Esophagus squamous epithelium (tissue), 5 donors: ENCODE measurements around the gene CNPPD1. TPM values are rescaled to one million over a fixed set of nuclear protein-coding genes. Genes with fewer than 3 reads are reported as not detected.

Experiments used
- DNase-seq: peaks from one replicate; lab custom pipeline; 2025; lab: John Stamatoyannopoulos, UW
- H3K27ac ChIP-seq, 4 donors: fragments of 200-600 bp; sonication (generic); one replicate each; pipeline ENCODE4 v1.5.1; 2016 to 2019; ENCODE audit warnings: mild to moderate bottlenecking in 1 of 4
- H3K27me3 ChIP-seq, 4 donors: fragments of 200-600 bp; sonication (generic); 1 replicate in 3 of 4; 2 replicates in 1 of 4; pipeline versions ENCODE4 v1.5.1 to v1.6.0; 2017 to 2021; ENCODE audit warnings: antibody characterized with exemption in 1 of 4
- H3K36me3 ChIP-seq, 3 donors: fragments of 200-600 bp; sonication (generic); one replicate each; pipeline ENCODE4 v1.5.1; 2016 to 2019
- H3K4me1 ChIP-seq, 3 donors: fragments of 200-600 bp; sonication (generic); one replicate each; pipeline ENCODE4 v1.5.1; 2017 to 2019
- H3K4me3 ChIP-seq, 4 donors: fragments of 200-600 bp; sonication (generic); 1 replicate in 3 of 4; 2 replicates in 1 of 4; pipeline ENCODE4 v1.5.1; 2016 to 2019; ENCODE audit warnings: mild to moderate bottlenecking in 2 of 4, moderate library complexity in 1 of 4
- H3K9me3 ChIP-seq, 3 donors: fragments of 200-600 bp; sonication (generic); one replicate each; pipeline ENCODE4 v1.5.1; 2016 to 2019
- POLR2A ChIP-seq, 4 donors: fragments of 450-650 bp; IDR thresholded peaks; one replicate each; pipeline ENCODE4 v1.6.1; 2017; ENCODE audit warnings: antibody characterized with exemption in 4 of 4, mild to moderate bottlenecking in 4 of 4, moderate library complexity in 3 of 4
- WGBS, 2 donors: methylation state at CpG; one replicate each; pipeline ENCODE4 v1.1.5; 2018; 5-methylcytosine and 5-hydroxymethylcytosine counted together
- intact Hi-C: fragments of 100-400 bp; cut with DNase I; formaldehyde crosslinking; loops from one replicate; pipeline ENCODE4 v1.15.0; 2022
- total RNA-seq, 4 donors: library from RNA; depleted of rRNA; stranded (reverse); fragments of >200 nt; gene quantifications; one replicate each; pipeline ENCODE4 v1.1.0, GENCODE V29; 2016
- TF ChIP-seq, protein P1 (sequence below), 6 experiments: fragments of 450-650 bp in 4 of 6; fragments of 200-600 bp in 2 of 6; sonication (generic) in 2 of 6; IDR thresholded peaks; one replicate each; pipeline ENCODE4 v1.5.1; 2016 to 2019; ENCODE audit warnings: antibody characterized with exemption in 6 of 6, mild to moderate bottlenecking in 4 of 6, moderate library complexity in 4 of 6
- donor health status: DM: yes; HTN: yes; CAD: no.

The CNPPD1 gene
- total RNA-seq, 4 donors from 2014 or later: 35.3 to 49.8 (median 42.0) TPM

DNA sequence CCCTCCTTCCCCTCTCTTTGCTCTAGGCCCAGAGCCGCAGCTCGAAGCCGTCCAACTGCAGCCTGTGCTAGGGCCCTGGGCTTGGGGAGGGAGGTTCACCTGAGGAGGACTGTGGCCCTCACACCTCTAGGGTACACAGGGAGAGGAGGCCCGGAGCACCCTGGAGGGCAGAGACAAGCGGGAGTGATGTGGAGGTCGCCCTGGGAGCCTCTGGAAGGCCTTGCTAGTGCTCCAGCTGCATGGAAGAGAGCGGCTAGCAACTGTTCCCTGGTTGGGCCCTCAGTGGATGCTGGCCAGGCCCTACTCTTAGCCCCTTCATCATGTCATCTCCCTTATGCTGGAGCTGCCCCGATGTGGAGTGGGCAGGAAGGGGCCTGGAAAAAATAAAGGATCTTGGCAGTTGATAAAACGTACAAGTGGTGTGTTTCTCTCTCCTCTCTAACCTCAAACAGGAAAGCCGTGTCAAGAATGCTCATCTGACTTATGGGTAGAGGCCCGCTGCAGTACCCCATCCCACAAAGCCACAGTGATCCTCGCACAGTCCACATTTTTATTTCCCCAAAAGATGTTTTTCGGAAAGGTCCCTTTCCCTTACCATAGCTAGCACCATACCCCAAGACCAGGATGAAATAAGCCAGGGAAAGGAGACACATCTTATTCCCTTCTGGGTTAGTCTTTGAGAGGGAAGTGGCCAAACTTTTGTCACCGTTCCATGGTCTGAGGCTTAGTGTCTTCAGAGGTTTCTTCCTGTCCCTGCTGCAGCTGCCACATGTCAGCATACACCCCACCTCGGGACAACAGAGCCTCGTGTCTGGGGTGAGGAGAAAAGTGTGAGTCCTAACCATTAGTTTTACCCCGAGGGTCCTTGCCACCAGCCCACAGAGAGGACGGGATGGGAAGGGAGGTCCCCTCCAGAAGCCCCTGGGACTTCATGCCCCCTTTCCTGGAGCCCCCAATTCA is 32.8 kb upstream of the CNPPD1 start:
- TF ChIP-seq POLR2A (IDR thresholded peaks at IDR 0.05): no peak
- TF ChIP-seq, protein P1, sequence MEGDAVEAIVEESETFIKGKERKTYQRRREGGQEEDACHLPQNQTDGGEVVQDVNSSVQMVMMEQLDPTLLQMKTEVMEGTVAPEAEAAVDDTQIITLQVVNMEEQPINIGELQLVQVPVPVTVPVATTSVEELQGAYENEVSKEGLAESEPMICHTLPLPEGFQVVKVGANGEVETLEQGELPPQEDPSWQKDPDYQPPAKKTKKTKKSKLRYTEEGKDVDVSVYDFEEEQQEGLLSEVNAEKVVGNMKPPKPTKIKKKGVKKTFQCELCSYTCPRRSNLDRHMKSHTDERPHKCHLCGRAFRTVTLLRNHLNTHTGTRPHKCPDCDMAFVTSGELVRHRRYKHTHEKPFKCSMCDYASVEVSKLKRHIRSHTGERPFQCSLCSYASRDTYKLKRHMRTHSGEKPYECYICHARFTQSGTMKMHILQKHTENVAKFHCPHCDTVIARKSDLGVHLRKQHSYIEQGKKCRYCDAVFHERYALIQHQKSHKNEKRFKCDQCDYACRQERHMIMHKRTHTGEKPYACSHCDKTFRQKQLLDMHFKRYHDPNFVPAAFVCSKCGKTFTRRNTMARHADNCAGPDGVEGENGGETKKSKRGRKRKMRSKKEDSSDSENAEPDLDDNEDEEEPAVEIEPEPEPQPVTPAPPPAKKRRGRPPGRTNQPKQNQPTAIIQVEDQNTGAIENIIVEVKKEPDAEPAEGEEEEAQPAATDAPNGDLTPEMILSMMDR (IDR thresholded peaks at IDR 0.05): no peak
- Histone ChIP-seq H3K36me3 (peaks cover 26 to 65% (median 29%) of the 10 kb centered on the region in 3 donors), H3K4me1 (peaks cover 12 to 34% (median 14%) of the 10 kb centered on the region in 3 donors), H3K27ac (peak overlapping the region in 2 of 4 donors; percentile 21 to 97), H3K27me3 (no peaks in the 10 kb centered on the region), H3K4me3 (no peak overlapping the region), H3K9me3 (no peaks in the 10 kb centered on the region)
- 71 to 79% methylated on average over 8 to 15 of the region's 18 CpGs for WGBS, 2 donors
- no peak for DNase-seq
- intact Hi-C loops: loop anchor here (10.0 kb wide), 1 partner anchor 45 kb away; the partner anchor contains the start of gene NHEJ1

DNA sequence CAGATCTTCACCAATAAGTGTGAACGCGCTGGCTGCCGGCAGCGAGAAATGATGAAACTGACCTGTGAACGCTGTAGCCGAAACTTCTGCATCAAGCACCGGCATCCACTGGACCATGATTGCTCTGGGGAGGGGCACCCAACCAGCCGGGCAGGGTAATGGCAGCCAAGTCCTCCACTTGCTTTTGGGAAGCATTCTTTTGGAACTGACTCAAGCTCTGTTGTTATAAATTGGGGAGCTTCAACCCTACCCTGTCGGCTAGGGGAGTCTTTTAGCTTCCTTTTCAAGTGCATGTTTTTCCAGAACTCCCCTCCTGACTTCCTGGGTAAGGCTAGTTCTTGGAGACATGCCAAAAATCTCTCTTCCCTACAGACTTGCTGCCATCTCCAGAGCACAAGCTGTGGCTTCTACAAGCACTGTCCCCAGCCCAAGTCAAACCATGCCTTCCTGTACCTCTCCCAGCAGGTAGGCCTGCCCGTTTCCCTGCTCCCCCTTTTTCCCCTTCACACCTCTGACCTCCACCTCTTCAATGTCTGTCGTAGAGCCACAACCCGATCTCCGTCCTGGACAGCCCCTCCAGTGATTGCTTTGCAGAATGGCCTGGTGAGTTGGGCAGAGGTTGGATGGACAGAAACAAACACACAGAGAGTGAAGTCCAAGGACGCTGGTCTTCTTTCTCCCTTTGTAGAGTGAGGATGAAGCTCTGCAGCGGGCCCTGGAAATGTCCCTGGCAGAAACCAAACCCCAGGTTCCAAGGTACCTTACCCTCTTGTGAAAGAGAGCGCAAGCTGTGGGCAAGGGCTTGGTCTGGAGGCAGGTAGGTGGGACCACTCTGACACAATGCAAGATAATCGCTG is 31.4 kb upstream of the CNPPD1 start:
- intact Hi-C loops: no loop called here
- no peak for TF ChIP-seq POLR2A (IDR thresholded peaks at IDR 0.05)
- TF ChIP-seq, protein P1 (IDR thresholded peaks at IDR 0.05): no peak
- Histone ChIP-seq H3K4me1 (peaks cover 12 to 34% (median 14%) of the 10 kb centered on the region in 3 donors), H3K27ac (peak overlapping the region; percentile 93 to 99 (median 97)), H3K27me3 (no peaks in the 10 kb centered on the region), H3K4me3 (peak overlapping the region; percentile 70 to 83 (median 73)), H3K36me3 (peaks cover 15 to 50% (median 24%) of the 10 kb centered on the region in 3 donors), H3K9me3 (no peaks in the 10 kb centered on the region)
- no peak for DNase-seq
- WGBS, 2 donors: 54 to 62% methylated on average over 15 to 16 of the region's 17 CpGs

DNA sequence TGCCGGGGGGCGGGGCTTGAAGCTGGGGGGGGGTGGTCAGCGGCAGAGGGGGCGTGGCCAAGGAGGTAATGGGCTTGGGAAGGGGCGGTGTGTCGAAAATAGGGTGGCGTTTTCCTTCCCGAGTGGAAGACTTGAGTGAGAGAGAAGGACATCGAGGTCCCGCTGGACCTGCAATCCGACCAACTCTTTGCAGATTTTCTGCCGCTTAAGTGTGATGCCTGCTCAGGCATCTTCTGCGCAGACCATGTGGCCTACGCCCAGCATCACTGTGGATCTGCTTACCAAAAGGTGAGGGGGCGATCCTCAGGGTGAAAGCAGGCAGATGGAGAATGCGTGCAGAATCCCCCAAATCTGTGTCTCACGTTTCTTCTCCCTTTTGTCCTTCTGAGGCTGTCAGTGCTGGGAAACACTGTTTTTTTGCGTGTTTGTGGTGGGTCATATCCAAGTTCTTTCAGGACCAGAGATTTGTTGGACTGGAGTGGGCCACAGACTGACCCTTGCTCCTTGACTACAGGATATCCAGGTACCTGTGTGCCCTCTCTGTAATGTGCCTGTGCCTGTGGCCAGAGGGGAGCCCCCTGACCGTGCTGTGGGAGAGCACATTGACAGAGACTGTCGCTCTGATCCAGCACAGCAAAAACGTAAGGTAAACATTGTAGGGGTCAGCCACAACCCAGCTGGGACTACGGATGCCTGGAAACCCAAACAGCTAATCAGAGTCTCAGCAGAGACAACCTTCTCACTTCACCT is 30.6 kb upstream of the CNPPD1 start:
- TF ChIP-seq, protein P1 (IDR thresholded peaks at IDR 0.05): no peak
- TF ChIP-seq POLR2A (IDR thresholded peaks at IDR 0.05): no peak
- Histone ChIP-seq H3K36me3 (peaks cover 9 to 42% (median 24%) of the 10 kb centered on the region in 3 donors), H3K27ac (peak overlapping the region; percentile 93 to 99 (median 97)), H3K9me3 (no peaks in the 10 kb centered on the region), H3K4me3 (peak overlapping the region; percentile 70 to 83 (median 73)), H3K4me1 (peaks cover 12 to 34% (median 14%) of the 10 kb centered on the region in 3 donors), H3K27me3 (no peaks in the 10 kb centered on the region)
- intact Hi-C loops: no loop called here
- no peak for DNase-seq
- 5 to 22% methylated on average over 9 to 17 of the region's 22 CpGs for WGBS, 2 donors

DNA sequence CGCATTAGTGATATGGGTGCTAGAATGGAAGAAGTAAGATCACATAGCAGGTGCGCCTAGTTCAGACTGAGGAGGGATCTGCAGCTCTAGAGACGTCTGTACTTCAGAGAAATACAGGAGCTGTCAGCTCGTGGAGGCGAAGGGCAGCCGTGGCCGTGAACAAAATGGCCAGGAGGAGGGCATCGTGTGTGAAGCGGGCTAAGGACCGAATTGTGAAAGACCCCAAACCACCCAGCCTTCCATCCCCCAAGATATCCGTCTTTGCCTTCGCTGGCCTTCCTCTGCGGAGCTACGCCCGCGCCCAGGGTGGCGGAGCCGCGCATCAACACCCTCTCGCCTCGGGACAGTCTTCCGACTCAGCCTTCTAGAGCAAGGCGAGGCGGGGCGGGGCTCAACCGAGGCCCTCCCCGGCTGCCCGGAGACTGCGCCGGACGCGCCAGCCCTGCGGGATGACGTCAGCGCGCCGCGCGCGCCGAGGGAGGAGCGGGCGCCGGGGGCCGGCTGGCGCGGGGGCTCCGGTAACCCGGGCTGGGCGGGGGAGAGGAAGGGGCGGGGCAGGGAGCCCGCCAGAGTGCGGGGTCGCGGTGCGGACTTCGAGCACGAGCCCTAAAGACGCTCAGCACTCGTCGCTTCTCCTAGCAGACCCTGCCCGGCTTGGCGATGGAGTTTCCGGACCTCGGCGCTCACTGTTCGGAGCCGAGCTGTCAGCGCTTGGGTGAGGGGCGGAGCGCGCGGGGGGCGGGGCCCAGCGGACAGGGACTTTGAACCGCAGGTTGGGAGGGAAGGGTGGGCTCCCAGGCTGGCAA is 29.8 kb upstream of the CNPPD1 start, which contains the start of gene ZFAND2B:
Gene ZFAND2B, plus strand, starts transcription at position 455 of the 806 bp plus-strand sequence. Its CDS starts 206 bp downstream, at position 661.
- 0 to 1% methylated on average over 6 to 10 of the region's 76 CpGs for WGBS, 2 donors
- Histone ChIP-seq H3K4me3 (peak within 1 kb of the TSS; percentile 70 to 83 (median 73)), H3K27me3 (no peaks in the 10 kb centered on the region), H3K4me1 (peaks cover 12 to 34% (median 14%) of the 10 kb centered on the region in 3 donors), H3K9me3 (no peaks in the 10 kb centered on the region), H3K36me3 (peaks cover 6 to 37% (median 24%) of the 10 kb centered on the region in 3 donors), H3K27ac (peak within 1 kb of the TSS; percentile 93 to 99 (median 97))
- intact Hi-C loops: no loop called here
- peak; percentile 82 for DNase-seq
- TF ChIP-seq, protein P1 (IDR thresholded peaks at IDR 0.05): peak in 3 of 6 experiments; percentile 31 to 50 (median 42)
- TF ChIP-seq POLR2A (IDR thresholded peaks at IDR 0.05): peak in 3 of 4 donors; percentile 92 to 97 (median 95)
